SJSA1 (cell line): ENCODE results near the gene GAS7. TPM values are rescaled to one million over a fixed set of nuclear protein-coding genes. Genes with fewer than 3 reads are reported as not detected.

Source experiments
- DNase-seq, 2 experiments: peaks; one replicate each; pipeline ENCODE4 v3.0.0-alpha.2; 2015 to 2020; ENCODE audit warnings: low spot score in 2 of 2, low read depth in 1 of 2
- H3K27ac ChIP-seq: fragments of 250-450 bp; sonication (Bioruptor Pico); 2 replicates; pipeline ENCODE4 v1.5.1; 2020; ENCODE audit warnings: mild to moderate bottlenecking, moderate library complexity
- H3K27me3 ChIP-seq: fragments of 250-450 bp; sonication (Bioruptor Pico); replicated peaks from 2 replicates; pipeline ENCODE4 v1.5.1; 2020; ENCODE audit warnings: mild to moderate bottlenecking, moderate library complexity
- H3K36me3 ChIP-seq: fragments of 250-450 bp; sonication (Bioruptor Pico); 2 replicates; pipeline ENCODE4 v1.5.1; 2020; ENCODE audit warnings: mild to moderate bottlenecking
- H3K4me1 ChIP-seq: fragments of 250-450 bp; sonication (Bioruptor Pico); replicated peaks from 2 replicates; pipeline ENCODE4 v1.6.1; 2021; ENCODE audit warnings: mild to moderate bottlenecking
- H3K4me3 ChIP-seq: fragments of 250-450 bp; sonication (Bioruptor Pico); 2 replicates; pipeline ENCODE4 v1.5.1; 2020; ENCODE audit warnings: mild to moderate bottlenecking
- H3K9me3 ChIP-seq: fragments of 250-450 bp; sonication (Bioruptor Pico); replicated peaks from 2 replicates; pipeline ENCODE4 v1.5.1; 2020; ENCODE audit warnings: mild to moderate bottlenecking
- total RNA-seq: library from RNA; depleted of rRNA; stranded (reverse); fragments of >200 nt; shearing (Covaris generic); gene quantifications from 2 replicates; pipeline ENCODE4 v1.2.3, GENCODE V29; 2014; rRNA removed

Gene GAS7
- total RNA-seq = 2.4 and 2.6 TPM in 2 replicates

- H3K27ac ChIP-seq = no peak within 1 kb of the TSS
- H3K4me3 ChIP-seq = peak within 1 kb of the TSS; percentile 54
- peaks cover 14% of the 10 kb centered on the region for H3K4me1 ChIP-seq
- H3K36me3 ChIP-seq = no peaks in the 10 kb centered on the region
- DNase-seq = peak; percentile 18 to 51
- H3K27me3 ChIP-seq = no peaks in the 10 kb centered on the region
- no peaks in the 10 kb centered on the region; the same call in none of the 2 replicates for H3K9me3 ChIP-seq
These were observed at the start of gene GAS7 for GRCh38 chr17:10198509-10199249. Gene GAS7, minus strand, starts transcription at chr17:10198606.

- Histone ChIP-seq H3K9me3 (no peaks in the 10 kb centered on the region), H3K27me3 (no peaks in the 10 kb centered on the region), H3K4me1 (no peaks in the 10 kb centered on the region), H3K4me3 (no peak overlapping the region), H3K27ac (no peak overlapping the region), H3K36me3 (no peaks in the 10 kb centered on the region)
- DNase-seq = no peak
These were observed 49.4 kb upstream of the GAS7 start for GRCh38 chr17:10247810-10248209.

- no peaks in the 10 kb centered on the region for H3K4me1 ChIP-seq
- no peaks in the 10 kb centered on the region for H3K27me3 ChIP-seq
- DNase-seq = no peak
- no peaks in the 10 kb centered on the region for H3K36me3 ChIP-seq
- H3K4me3 ChIP-seq = no peak overlapping the region
- H3K9me3 ChIP-seq = no peaks in the 10 kb centered on the region
- H3K27ac ChIP-seq = no peak overlapping the region
These were observed 45.8 kb upstream of the GAS7 start for GRCh38 chr17:10243883-10244844.

- Histone ChIP-seq H3K4me3 (no peak overlapping the region), H3K4me1 (no peaks in the 10 kb centered on the region), H3K36me3 (no peaks in the 10 kb centered on the region), H3K27me3 (no peaks in the 10 kb centered on the region), H3K27ac (no peak overlapping the region), H3K9me3 (no peaks in the 10 kb centered on the region)
- no peak for DNase-seq
These were observed 43.4 kb upstream of the GAS7 start for GRCh38 chr17:10241781-10242180.

- DNase-seq = no peak
- H3K27ac ChIP-seq = no peak overlapping the region
- H3K36me3 ChIP-seq = no peaks in the 10 kb centered on the region
- H3K4me3 ChIP-seq = no peak overlapping the region
- H3K27me3 ChIP-seq = no peaks in the 10 kb centered on the region
- no peaks in the 10 kb centered on the region for H3K4me1 ChIP-seq
- H3K9me3 ChIP-seq = no peaks in the 10 kb centered on the region
These were observed 40.3 kb upstream of the GAS7 start for GRCh38 chr17:10238661-10239060.

GRCh38 chr17:10234033-10234432 is 35.6 kb upstream of the GAS7 start:
- Histone ChIP-seq H3K27ac (no peak overlapping the region), H3K27me3 (no peaks in the 10 kb centered on the region), H3K36me3 (no peaks in the 10 kb centered on the region), H3K9me3 (no peaks in the 10 kb centered on the region), H3K4me1 (no peaks in the 10 kb centered on the region), H3K4me3 (no peak overlapping the region)
- no peak for DNase-seq

- DNase-seq = no peak
- Histone ChIP-seq H3K4me1 (no peaks in the 10 kb centered on the region), H3K27ac (no peak overlapping the region), H3K27me3 (no peaks in the 10 kb centered on the region), H3K4me3 (no peak overlapping the region), H3K36me3 (no peaks in the 10 kb centered on the region), H3K9me3 (no peaks in the 10 kb centered on the region)
These were observed 34.8 kb upstream of the GAS7 start for GRCh38 chr17:10233161-10233560.

GRCh38 chr17:10229181-10229580 is 30.8 kb upstream of the GAS7 start:
- Histone ChIP-seq H3K9me3 (no peaks in the 10 kb centered on the region), H3K4me1 (no peaks in the 10 kb centered on the region), H3K27me3 (no peaks in the 10 kb centered on the region), H3K36me3 (no peaks in the 10 kb centered on the region), H3K4me3 (no peak overlapping the region), H3K27ac (no peak overlapping the region)
- no peak for DNase-seq

DNA sequence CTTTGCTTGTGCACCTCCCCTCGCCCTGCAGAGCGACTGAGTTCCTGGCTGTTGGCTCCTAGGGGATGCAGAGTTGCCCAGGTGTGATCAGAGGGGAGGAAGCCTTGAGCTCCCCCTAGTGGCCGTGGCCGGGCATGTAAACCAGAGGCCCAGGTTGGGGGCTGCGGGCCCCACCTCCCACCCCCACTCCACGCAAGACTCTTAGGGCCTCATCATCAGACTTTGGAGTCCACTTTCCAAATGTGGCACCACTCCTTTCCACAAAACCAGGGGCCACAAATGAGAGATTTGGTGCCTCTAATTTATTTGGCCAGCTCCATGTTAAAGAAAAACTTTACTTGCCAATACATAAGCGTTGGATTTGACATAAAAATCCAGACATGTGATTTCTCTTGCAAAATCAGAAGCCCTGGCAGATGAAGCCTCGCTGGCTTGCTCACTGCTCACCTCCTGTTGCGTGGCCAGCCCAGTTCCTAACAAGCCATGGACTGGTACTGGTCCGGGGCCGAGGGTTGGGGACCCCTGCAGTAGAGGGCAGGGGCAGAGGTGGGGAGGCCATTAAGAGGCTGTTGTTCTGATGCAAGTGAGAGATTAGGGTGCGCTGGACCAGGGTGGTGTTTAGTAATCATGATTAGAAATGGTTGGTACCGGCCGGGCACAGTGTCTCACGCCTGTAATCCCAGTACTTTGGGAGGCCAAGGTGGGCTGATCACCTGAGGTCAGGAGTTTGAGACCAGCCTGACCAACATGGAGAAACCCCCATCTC is 28.7 kb upstream of the GAS7 start:
- H3K36me3 ChIP-seq = no peaks in the 10 kb centered on the region
- peak; percentile 28 to 46 for DNase-seq
- no peaks in the 10 kb centered on the region for H3K9me3 ChIP-seq
- H3K27ac ChIP-seq = no peak overlapping the region
- no peak overlapping the region for H3K4me3 ChIP-seq
- no peaks in the 10 kb centered on the region for H3K4me1 ChIP-seq
- H3K27me3 ChIP-seq = no peaks in the 10 kb centered on the region

DNA sequence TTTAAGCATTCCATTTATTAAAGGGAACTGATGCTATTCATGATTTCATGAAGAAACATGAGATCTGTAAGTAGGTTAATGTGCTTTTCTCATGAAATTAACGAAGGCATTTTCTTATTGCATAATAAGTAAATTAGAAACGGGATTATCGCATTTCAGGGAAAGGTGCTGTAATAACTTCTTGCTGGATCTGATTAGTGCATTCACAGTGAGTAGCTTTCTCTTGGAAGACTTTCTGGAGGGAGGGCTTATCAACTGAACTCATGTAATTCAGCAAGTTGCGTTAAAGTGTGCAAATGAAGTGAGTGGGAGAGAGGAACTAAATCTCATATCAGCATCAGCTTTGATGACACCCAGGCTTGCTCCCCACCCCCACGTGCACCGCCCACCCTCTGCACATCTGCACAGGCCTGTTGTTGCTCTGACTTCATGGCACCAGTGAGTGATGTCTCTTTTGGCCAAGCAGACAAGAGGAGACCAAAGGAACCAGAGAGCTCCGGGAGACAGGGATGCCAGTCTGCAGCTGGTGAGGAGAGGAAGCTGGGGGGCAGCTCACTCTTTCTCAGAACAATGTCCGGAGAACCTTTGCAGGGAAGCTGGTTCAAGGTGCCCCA is 26.3 kb upstream of the GAS7 start:
- H3K27ac ChIP-seq = no peak overlapping the region
- DNase-seq = no peak
- no peaks in the 10 kb centered on the region for H3K9me3 ChIP-seq
- no peaks in the 10 kb centered on the region for H3K27me3 ChIP-seq
- H3K4me1 ChIP-seq = no peaks in the 10 kb centered on the region
- no peaks in the 10 kb centered on the region for H3K36me3 ChIP-seq
- no peak overlapping the region for H3K4me3 ChIP-seq

GRCh38 chr17:10219193-10219592 is 20.8 kb upstream of the GAS7 start:
- Histone ChIP-seq H3K27me3 (no peaks in the 10 kb centered on the region), H3K9me3 (no peaks in the 10 kb centered on the region), H3K27ac (no peak overlapping the region), H3K4me1 (no peaks in the 10 kb centered on the region), H3K4me3 (no peak overlapping the region), H3K36me3 (no peaks in the 10 kb centered on the region)
- DNase-seq = no peak

- no peaks in the 10 kb centered on the region for H3K4me1 ChIP-seq
- no peaks in the 10 kb centered on the region for H3K9me3 ChIP-seq
- no peak overlapping the region for H3K4me3 ChIP-seq
- no peak for DNase-seq
- H3K27me3 ChIP-seq = no peaks in the 10 kb centered on the region
- H3K36me3 ChIP-seq = no peaks in the 10 kb centered on the region
- no peak overlapping the region for H3K27ac ChIP-seq
These were observed 19.5 kb upstream of the GAS7 start for GRCh38 chr17:10217916-10218315.

GRCh38 chr17:10216213-10216938 is 18.0 kb upstream of the GAS7 start:
- no peak overlapping the region for H3K4me3 ChIP-seq
- no peaks in the 10 kb centered on the region for H3K9me3 ChIP-seq
- no peaks in the 10 kb centered on the region for H3K36me3 ChIP-seq
- no peaks in the 10 kb centered on the region for H3K4me1 ChIP-seq
- no peaks in the 10 kb centered on the region for H3K27me3 ChIP-seq
- H3K27ac ChIP-seq = no peak overlapping the region
- no peak for DNase-seq
